Heart right ventricle (tissue), 16 donors: ENCODE data around the gene CNTN5. TPM values are rescaled to one million over a fixed set of nuclear protein-coding genes. Genes with fewer than 3 reads are reported as not detected.

ENCODE experiments used
- ATAC-seq, 8 donors: fragments of 200-7000 bp; cut with Tn5 transposase; one replicate each; pipeline ENCODE4 v1.9.1; 2020; ENCODE audit warnings: mild to moderate bottlenecking in 8 of 8, moderate library complexity in 8 of 8, moderate number of reproducible peaks in 1 of 8
- DNase-seq, 2 donors: peaks; one replicate each; pipeline ENCODE4 v3.0.0-alpha.2; 2020
- H3K27ac ChIP-seq, 10 donors: fragments of 200-600 bp; sonication (generic) in 2 of 10; one replicate each; pipeline versions ENCODE4 v1.5.0 to v1.8.0; 2020 to 2022; ENCODE audit warnings: mild to moderate bottlenecking in 3 of 10
- H3K27me3 ChIP-seq, 7 donors: fragments of 200-600 bp; one replicate each; pipeline ENCODE4 v1.8.0; 2021 to 2022; ENCODE audit warnings: mild to moderate bottlenecking in 2 of 7
- H3K36me3 ChIP-seq, 9 donors: fragments of 200-600 bp; sonication (generic) in 1 of 9; one replicate each; pipeline versions ENCODE4 v1.5.0 to v1.8.0; 2020 to 2022; ENCODE audit warnings: mild to moderate bottlenecking in 2 of 9
- H3K4me1 ChIP-seq, 9 donors: fragments of 200-600 bp; sonication (generic) in 1 of 9; one replicate each; pipeline versions ENCODE4 v1.5.0 to v1.8.0; 2020 to 2022; ENCODE audit warnings: mild to moderate bottlenecking in 4 of 9
- H3K4me3 ChIP-seq, 10 donors: fragments of 200-600 bp; sonication (generic) in 2 of 10; one replicate each; pipeline versions ENCODE4 v1.5.0 to v1.8.0; 2020 to 2022; ENCODE audit warnings: mild to moderate bottlenecking in 7 of 10, moderate library complexity in 2 of 10
- H3K9me3 ChIP-seq, 11 donors: fragments of 200-600 bp in 10 of 11; sonication (generic) in 2 of 11; one replicate each; pipeline versions ENCODE4 v1.5.0 to v1.8.0; 2013 to 2022; ENCODE audit warnings: mild to moderate bottlenecking in 2 of 11, control low read depth in 1 of 11, moderate library complexity in 1 of 11
- CTCF ChIP-seq, 9 donors: fragments of 200-600 bp; sonication (generic) in 2 of 9; IDR thresholded peaks; one replicate each; pipeline versions ENCODE4 v1.5.0 to v1.8.0; 2021 to 2022; ENCODE audit warnings: antibody characterized with exemption in 9 of 9, mild to moderate bottlenecking in 5 of 9, moderate library complexity in 1 of 9
- WGBS, 2 donors: extraction: QIAGEN DNeasy Blood & Tissue Kit; methylation state at CpG; one replicate each; pipeline ENCODE4 v1.1.7; 2013; ENCODE audit warnings: inconsistent platforms in 1 of 2; 5-methylcytosine and 5-hydroxymethylcytosine counted together
- intact Hi-C, 10 donors: fragments of 100-400 bp; cut with DNase I; formaldehyde crosslinking; loops; one replicate each; pipeline versions ENCODE4 v1.11.1 to v1.14.2; 2022
- polyA plus RNA-seq, 2 donors: library from polyadenylated mRNA; stranded (reverse); fragments of 200-250 nt; gene quantifications; one replicate each; pipeline ENCODE4 v1.2.3, GENCODE V29; 2013
- total RNA-seq, 10 donors: library from RNA; stranded (reverse); fragmentation: NEBNext Ultra II Directional in 3 of 10; extraction: Animal tissue kit (Norgen Biotek cat#: 25700) in 3 of 10; gene quantifications; one replicate each; pipeline versions ENCODE4 v1.2.1 to v1.2.4, GENCODE V29; 2021 to 2023
- donor health status: Arrhythmogenic right ventricular cardiomyopathy.
- donor health status: ischemic (EF 13 %, LVEDD 7.1; RV severe dilation, severe dysfunction).
- donor health status: healthy with polysubstance abuse.
- donor health status: DM: no; HTN: yes; CAD: no.
- donor health status: DM: no; HTN: no; CAD: no.
- donor health status: ischemic (EF 25% LVEDD 6.9; RV normal size, moderate dysfunction).
- donor health status: ischemic (EF 25% LVEDD 5.7; RV mildly dilated, moderate dysfunction).
- donor health status: healthy.
- donor health status: DM: yes; HTN: yes; CAD: no.
- donor health status: Ischemic cardiomyopathy.
- donor health status: ischemic (EF 35%, LVEDD 5.7; RV mildly dilated, moderate dysfunction).
- donor health status: nonischemic (EF 11% LVEDD 7.7; RV severe dilation, severe dysfunction).
- donor health status: DM: yes; HTN: yes; CAD: no.
- donor health status: PGD.
- donor health status: ischemic (EF 29% LVEDD 5.4; RV normal size, mild dysfunction).
- donor health status: nonischemic (EF 23%, LVEDD 6.1; RV moderate dilation, normal function).

CNTN5 gene
- total and polyA plus RNA-seq, 12 donors: 0.05 to 0.35 (median 0.17) TPM; not detected in 6

- H3K27me3 ChIP-seq: no peaks in the 10 kb centered on the region
- 70 to 80% methylated on average over 4 of the region's 4 CpGs for WGBS, 2 donors
- TF ChIP-seq CTCF (IDR thresholded peaks at IDR 0.05): no peak
- DNase-seq (no peak), ATAC-seq (no peak)
- peaks cover 0 to 7% (median 0%) of the 10 kb centered on the region in 9 donors for H3K4me1 ChIP-seq
- H3K9me3 ChIP-seq: peaks cover 0 to 19% (median 0%) of the 10 kb centered on the region in 11 donors
- H3K4me3 ChIP-seq: no peak overlapping the region
- H3K36me3 ChIP-seq: no peaks in the 10 kb centered on the region
- no peak overlapping the region for H3K27ac ChIP-seq
- intact Hi-C loops: no loop called here
Measured at GRCh38 chr11:100336873-100337272, 1316.1 kb downstream of the CNTN5 start.

- Histone ChIP-seq H3K4me1 (peaks cover 0 to 7% (median 0%) of the 10 kb centered on the region in 9 donors), H3K27ac (no peak overlapping the region), H3K36me3 (no peaks in the 10 kb centered on the region), H3K4me3 (no peak overlapping the region), H3K9me3 (peaks cover 0 to 12% (median 0%) of the 10 kb centered on the region in 11 donors), H3K27me3 (no peaks in the 10 kb centered on the region)
- ATAC-seq (peak in 1 of 8 donors; percentile 19), DNase-seq (no peak)
- intact Hi-C loops: no loop called here
- TF ChIP-seq CTCF (IDR thresholded peaks at IDR 0.05): no peak
- WGBS, 2 donors: 90 to 91% methylated on average over 6 of the region's 6 CpGs
Measured at GRCh38 chr11:100338144-100338840, 1317.5 kb downstream of the CNTN5 start.

- no peaks in the 10 kb centered on the region for H3K9me3 ChIP-seq
Measured at GRCh38 chr11:100340466-100341319, 1319.9 kb downstream of the CNTN5 start.

More at GRCh38 chr11:100340466-100341319, 1319.9 kb downstream of the CNTN5 start:
- Histone ChIP-seq H3K36me3 (no peaks in the 10 kb centered on the region), H3K27me3 (no peaks in the 10 kb centered on the region), H3K4me3 (peak overlapping the region in 1 of 10 donors; percentile 8), H3K4me1 (peaks cover 0 to 7% (median 0%) of the 10 kb centered on the region in 9 donors), H3K27ac (no peak overlapping the region)
- no peak for TF ChIP-seq CTCF (IDR thresholded peaks at IDR 0.05)
- no peak for DNase-seq
- WGBS, 2 donors: 29 to 32% methylated on average over 9 of the region's 9 CpGs
- intact Hi-C loops: no loop called here
- ATAC-seq: no peak
